GM18526 (cell line): ENCODE data around the gene NOL4L.

Experiments used
- POLR2A ChIP-seq: IDR thresholded peaks from 3 replicates; pipeline ENCODE4 v1.6.1; 2011; ENCODE audit not compliant: insufficient read length; ENCODE audit errors: extremely low read depth

NOL4L gene

DNA sequence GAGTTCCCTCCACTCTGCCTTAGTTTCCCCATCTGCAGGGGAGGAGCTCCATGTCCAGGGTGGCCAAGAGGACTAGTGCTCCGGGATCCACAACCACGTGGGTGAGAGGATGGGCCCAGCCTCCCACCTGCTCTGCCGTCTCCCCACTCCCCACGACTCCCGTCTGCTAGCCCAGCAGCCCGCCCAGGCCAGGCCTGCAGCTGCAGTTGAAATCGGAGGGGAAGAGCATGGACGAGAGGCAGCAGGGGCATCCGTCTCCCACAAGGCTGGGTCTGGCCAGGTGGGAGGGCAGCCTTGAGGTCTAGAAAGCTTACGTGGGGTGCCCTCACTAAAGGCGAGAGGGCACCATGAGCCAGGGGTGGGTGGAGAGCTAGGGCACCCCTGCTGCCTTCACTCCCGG, 8.6 kb downstream of the NOL4L start:
- no peak for TF ChIP-seq POLR2A

- no peak for TF ChIP-seq POLR2A
Observed at GRCh38 chr20:32575805-32576204, 9.3 kb downstream of the NOL4L start.

DNA sequence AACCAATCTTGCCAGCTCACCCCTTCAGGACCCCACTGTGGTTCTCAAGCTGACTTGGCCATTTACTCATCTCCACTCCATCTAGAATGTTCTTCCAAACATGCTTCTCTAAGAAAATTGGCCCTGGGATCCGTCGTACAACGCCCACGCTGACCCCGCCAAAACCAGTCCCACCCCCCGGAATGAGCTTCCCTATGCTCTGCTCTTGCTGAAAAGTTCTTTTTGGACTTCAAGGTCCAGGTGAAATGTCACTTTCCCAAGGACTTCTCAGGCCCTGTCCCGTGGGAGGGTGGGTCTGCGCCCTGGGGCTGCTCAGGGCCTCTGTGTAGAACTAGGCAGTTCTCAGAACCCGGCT, 9.9 kb downstream of the NOL4L start:
- TF ChIP-seq POLR2A = no peak

DNA sequence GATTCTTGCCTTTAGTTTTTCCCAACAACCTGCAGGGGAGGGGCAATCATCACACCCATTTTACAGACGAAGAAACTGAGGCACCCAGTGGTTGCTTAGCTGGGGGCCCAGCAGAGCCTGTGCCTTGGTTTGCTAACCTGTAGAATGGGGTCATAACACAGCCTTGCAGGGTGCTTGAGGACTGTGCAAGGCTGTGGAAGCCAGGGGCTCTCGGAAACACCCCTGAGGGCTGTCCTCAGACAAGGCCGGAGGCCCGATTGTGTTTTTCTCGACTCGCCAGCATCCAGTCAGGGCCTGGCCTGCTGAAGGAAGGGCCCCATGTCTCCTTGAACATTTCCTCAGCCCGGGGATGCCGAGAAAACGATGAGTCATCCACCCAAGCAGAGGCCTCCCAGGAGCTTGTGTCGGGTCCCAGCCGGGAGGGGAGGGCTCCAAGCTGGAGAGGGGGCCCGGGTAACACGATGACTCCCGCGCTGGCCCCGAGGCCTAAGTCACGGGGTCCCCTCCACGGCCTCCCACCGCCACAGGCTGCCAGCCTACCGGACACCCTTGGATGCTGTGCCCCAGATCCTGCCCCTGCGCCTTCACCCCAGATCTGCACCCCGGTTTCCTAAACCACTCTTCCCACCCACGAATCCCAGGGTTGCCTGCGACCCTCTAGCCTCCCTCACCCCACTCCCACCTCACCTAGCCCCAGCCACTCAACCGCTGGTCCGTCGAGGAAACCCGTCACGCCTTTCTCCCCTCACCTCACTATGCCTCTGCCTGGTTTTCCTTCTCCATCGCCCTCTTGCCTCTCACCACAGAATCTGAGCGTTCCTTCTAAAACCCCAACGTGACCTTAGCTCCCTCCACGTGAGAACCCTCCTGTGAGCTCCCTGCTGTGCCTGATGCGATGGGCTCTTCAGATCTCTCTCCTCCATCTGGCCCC, 10.6 kb downstream of the NOL4L start:
- no peak for TF ChIP-seq POLR2A

DNA sequence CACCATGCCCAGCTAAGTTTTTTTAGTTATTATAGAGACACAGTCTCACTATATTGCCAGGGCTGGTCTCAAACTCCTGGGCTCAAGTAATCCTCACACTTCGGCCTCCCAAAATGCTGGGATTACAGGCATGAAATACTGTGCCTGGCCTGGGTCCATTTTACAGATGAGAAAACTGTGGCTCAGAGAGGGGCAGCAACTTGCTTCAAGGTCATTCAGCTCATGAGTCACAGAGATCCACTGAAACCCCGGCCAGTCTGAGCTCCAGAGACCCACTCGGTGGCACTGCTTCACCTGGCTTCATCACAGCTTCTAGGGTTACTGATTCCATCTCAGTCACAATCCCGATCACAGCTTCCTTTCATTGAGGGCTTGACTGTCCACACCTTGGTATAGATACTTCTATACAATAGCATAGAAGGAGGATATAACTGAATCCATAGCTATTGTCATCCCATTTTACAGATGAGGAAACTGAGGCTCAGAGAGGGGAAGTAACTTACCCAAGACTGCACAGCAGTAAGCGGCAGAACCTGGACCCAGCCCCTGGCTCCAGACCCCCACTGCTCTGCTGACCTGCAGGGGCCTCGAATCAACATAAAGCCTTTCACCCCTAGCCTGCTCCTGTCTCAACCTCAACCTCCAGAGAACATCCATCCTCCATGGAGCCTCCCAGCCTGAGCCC, 11.8 kb downstream of the NOL4L start:
- no peak for TF ChIP-seq POLR2A

- no peak for TF ChIP-seq POLR2A
Observed at GRCh38 chr20:32572271-32572968, 12.7 kb downstream of the NOL4L start.

GRCh38 chr20:32571566-32571965, 13.6 kb downstream of the NOL4L start:
- no peak for TF ChIP-seq POLR2A

DNA sequence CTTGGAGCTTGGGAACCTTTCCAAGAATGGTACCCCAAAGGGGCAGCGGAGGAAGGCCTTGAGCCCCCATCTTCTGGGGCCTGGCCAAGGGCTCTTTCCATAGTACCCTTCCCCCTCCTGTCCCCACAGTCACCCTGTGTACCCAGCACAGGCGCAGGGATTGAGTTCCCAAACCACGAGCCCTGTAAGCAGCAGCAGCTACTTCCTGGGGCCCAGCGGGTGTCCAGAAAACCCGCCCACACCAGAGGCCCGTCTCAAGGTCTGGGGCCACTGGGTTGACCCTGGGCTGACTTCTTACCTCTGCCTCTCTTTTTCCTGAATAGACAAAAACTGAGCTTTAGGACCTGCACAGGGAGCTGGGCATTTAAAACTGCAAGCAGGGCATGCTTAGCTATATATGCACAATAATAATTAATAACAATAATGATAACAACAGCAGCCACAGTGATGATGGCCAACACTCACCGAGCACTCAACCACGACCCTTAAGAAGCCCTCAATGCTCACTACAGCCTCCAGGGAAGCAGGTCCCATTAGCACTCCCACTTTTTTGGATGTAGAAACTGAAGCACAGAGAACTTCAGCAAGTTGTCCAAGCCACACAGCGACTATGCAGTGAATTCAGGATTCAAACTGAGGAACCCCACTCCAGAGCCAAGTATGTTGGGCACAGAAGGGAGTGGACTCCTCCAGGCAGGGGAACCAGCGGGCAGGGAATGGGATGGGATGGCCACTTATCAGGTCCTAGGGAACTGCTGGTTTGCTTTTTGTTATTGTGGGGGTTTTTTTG, 14.5 kb downstream of the NOL4L start:
- TF ChIP-seq POLR2A = no peak

DNA sequence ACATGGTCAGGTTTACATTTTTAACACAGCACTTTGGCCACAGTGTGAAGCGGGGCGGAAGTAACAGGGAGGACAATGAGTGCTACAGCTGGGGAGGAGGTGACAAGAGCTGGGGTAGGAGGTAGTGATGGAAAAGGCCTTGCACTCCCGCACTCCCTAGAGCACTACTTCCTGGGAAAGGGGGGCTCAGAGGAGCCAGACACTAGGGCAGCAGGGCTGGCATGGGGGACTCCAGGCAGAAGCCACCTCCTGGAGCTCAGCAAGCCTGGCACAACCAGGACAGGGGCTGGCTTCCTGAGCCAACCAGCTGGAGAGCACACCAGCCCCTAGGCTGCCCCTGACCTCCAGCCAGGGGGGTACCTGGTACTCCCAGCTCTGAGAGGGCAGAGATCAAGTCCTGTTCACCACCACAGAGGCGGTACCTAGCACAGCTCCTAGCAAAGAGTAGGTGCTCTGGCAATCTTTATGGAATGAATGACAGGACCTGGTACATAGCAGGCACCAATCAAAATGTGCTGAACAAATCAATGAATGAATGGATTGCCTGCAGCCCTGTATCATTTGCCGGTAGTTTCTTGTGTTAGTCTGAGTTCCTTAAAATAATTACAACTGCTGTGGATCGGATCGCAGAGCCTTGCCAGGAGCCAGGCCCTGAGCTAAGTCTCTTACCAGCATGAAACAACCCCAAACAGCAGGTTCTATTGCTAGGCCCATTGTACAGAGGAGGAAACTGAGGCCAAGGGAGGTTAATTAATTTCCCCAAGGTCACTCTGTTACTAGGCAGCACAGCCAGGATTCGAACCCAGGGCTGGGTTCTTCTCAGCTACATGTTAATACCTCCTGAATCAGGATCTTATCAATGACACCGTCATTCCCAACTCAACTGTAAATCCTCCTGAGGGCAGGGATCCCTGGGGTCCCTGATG, 15.5 kb downstream of the NOL4L start:
- TF ChIP-seq POLR2A = no peak

DNA sequence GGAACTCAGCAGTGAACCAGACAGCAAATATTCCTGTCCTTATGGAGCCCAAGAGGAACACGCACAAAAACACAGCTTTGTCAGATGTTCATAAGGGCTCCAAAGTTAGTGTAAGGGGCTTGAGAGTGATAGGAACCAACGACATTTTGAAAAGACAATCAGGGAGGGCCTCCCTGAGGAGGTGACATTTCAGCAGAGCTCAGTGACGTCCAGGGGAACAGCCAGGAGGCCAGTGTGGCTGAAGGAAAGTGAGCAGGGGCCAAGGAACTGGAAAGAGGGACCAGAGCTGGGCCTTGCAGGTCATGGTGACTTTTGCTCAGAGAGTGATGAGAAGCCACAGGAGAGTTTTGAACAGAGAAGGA, 16.1 kb downstream of the NOL4L start:
- no peak for TF ChIP-seq POLR2A

DNA sequence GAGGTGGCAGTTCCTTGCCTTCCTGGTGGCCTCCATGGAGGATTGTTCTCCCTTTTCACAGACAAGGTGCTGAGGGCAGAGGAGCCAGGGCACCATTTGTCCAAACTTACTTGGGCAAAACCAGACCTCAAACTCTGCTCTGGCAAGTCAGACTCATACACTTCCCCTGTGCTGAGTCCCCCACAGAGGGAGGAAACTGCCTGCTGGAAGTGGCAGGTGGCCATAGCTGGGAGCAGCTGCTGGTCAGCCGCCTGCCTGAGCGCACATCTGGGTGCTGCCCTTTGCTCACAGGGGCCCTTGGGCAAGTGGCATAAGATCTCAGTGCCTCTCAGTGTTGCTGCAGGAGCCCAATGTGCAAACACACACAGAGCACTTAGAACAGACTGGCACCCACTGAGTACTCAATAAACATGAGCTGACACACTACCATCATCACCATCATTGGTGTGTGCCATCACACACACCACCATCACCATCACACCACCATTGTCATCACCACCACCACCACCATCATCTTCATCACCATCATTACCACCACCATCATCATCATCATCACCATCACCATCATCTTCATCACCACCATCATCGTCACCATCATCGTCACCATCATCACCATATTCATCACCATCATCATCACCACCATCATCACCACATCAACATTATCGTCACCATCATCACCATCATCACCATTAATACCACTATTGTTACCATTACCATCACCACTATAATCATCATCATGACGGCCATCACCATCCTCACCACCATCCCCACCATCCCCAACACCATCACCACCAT, 17.6 kb downstream of the NOL4L start:
- no peak for TF ChIP-seq POLR2A

- no peak for TF ChIP-seq POLR2A
Observed at GRCh38 chr20:32566379-32567374, 18.5 kb downstream of the NOL4L start.
